Mesodermal cell (in vitro differentiated cells): ENCODE data around the gene PIGO.

Source experiments
- H3K27ac ChIP-seq: 2 replicates; pipeline ENCODE4 v1.7.0; 2013; ENCODE audit warnings: mild to moderate bottlenecking, low read depth, low read length, moderate library complexity; ENCODE audit not compliant: severe bottlenecking
- H3K36me3 ChIP-seq: 2 replicates; pipeline ENCODE4 v1.7.1; 2013; ENCODE audit warnings: mild to moderate bottlenecking, low read length, moderate library complexity; ENCODE audit not compliant: control insufficient read depth, insufficient read depth
- H3K4me1 ChIP-seq: one replicate; pipeline ENCODE4 v1.7.1; 2013; ENCODE audit warnings: mild to moderate bottlenecking, low read length; ENCODE audit not compliant: insufficient read depth, control insufficient read depth, poor library complexity, severe bottlenecking
- H3K4me3 ChIP-seq: 2 replicates; pipeline ENCODE4 v1.7.0; 2013; ENCODE audit warnings: low read length, control low read depth, mild to moderate bottlenecking; ENCODE audit not compliant: insufficient read depth, poor library complexity, severe bottlenecking; ENCODE audit errors: extremely low read depth
- H3K9me3 ChIP-seq: 2 replicates; pipeline ENCODE4 v1.7.1; 2013; ENCODE audit warnings: mild to moderate bottlenecking, low read length, moderate library complexity; ENCODE audit not compliant: control insufficient read depth
- WGBS, 2 experiments: methylation state at CpG; one replicate each; pipeline ENCODE4 v1.1.5; 2013; ENCODE audit warnings: missing lambda C conversion rate in 2 of 2; ENCODE audit not compliant: insufficient coverage in 2 of 2; 5-methylcytosine and 5-hydroxymethylcytosine counted together

PIGO gene

DNA sequence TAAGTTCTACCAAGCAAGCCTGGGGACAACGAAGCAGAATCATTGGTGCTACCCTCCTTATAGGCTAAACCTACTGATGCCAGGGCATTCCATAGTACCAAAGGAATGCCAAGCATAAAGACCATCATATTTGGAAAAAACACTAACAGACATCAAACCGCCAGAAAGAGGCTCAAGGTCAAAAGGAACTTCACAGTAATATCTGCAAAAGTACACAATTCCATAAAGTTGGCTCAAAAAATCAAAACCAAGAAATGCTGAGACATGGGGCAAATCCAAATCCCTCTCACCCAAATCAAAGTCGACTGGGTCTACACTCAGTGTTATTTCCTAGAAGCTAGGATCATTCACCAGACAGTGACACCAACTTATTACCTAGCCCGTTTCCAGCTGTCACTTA is 27.4 kb downstream of the PIGO start:
- Histone ChIP-seq H3K9me3 (no peaks in the 10 kb centered on the region), H3K36me3 (peaks cover 87% of the 10 kb centered on the region), H3K27ac (no peak overlapping the region), H3K4me1 (peaks cover 6% of the 10 kb centered on the region), H3K4me3 (no peak overlapping the region)
- WGBS, 2 experiments = 93 to 95% methylated on average over 3 of the region's 4 CpGs

DNA sequence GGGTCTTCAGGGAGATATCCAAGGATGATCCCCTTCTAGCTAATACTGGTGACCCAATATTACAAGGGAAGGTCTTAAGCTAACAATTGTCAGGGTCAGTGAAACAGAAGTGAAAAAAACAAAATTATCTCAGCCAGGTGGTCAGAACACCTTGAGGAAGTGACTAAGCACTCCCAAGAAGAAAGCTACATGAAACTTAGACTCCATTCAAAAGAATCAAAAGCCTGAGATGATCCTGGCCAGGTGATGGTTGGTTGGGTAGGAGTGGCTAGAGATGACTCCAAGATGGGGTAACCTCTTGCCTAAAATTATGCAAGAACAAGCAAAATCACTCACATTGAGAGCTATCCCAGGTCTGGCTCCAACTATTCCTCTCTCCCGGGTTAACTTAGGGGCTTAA is 29.3 kb downstream of the PIGO start:
- H3K4me3 ChIP-seq = no peak overlapping the region
- H3K4me1 ChIP-seq = peaks cover 6% of the 10 kb centered on the region
- WGBS, 2 experiments = no CpG with 5 or more reads among the region's 1 CpG
- no peak overlapping the region for H3K27ac ChIP-seq
- peaks cover 95% of the 10 kb centered on the region for H3K36me3 ChIP-seq
- no peaks in the 10 kb centered on the region for H3K9me3 ChIP-seq

DNA sequence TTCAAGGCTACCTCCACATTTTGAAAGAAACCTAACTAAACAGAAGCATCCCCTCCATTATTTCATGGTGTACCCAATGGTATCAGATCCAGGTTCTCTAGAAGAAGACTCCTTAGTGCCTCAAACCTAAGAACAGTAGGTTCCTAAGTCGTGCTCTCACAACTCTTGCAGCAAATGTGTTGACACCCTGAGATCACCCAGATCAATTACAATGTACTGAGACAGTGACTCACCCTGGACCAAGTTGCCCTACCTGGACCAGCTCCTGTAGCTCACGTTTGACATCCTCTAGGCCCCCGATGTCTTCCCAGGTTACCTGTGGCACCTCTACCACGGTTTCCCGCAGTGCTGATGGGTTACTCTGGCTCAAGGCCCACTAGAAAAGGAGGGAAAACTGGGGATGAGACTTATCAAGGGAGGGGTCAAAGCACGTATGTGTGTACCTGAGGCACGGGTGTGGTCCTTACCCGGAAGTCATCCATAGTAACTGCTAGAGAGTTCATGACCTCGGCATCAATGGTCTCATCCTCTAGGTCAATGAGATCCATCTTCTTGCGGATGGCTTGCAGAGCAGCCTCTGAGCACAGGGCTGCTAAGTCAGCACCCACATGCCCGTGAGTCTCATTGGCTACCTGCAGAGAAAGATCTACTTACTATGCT is 35.7 kb downstream of the PIGO start:
- Histone ChIP-seq H3K4me1 (no peaks in the 10 kb centered on the region), H3K9me3 (no peaks in the 10 kb centered on the region), H3K27ac (no peak overlapping the region), H3K36me3 (peaks cover 100% of the 10 kb centered on the region), H3K4me3 (no peak overlapping the region)
- WGBS, 2 experiments = 95 to 98% methylated on average over 10 to 11 of the region's 11 CpGs

DNA sequence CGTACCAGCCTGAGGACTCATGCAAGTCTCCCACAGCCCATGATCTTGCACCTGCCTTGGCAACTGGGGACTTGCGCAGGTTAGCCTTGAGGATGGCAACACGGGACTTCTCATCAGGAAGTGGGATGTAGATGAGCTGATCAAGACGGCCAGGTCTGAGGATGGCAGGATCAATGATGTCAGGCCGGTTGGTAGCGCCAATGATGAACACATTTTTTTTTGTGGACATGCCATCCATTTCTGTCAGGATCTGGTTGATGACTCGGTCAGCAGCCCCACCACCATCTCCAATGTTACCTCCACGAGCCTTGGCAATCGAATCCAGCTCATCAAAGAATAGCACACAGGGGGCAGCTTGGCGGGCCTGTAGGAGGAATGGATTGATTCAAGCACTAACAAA is 37.0 kb downstream of the PIGO start:
- H3K9me3 ChIP-seq = no peaks in the 10 kb centered on the region

DNA sequence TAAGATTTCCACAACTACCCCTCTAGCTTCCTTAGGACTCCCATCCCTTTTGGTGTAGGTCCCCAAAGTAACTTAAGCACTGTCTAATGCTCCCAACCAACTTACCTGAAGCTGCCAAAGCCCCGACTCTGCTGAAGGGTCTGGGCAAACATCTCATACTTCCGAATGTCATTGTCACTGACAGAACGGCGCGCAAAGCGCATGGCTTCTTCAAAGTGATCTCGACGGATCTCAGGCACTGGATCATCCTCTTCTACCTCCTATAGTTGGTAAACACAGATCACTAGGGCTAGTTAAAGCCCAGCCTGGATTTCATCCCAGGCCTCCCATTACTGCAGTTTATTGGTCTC is 39.1 kb downstream of the PIGO start:
- Histone ChIP-seq H3K36me3 (peaks cover 100% of the 10 kb centered on the region), H3K4me1 (no peaks in the 10 kb centered on the region), H3K27ac (no peak overlapping the region), H3K9me3 (no peaks in the 10 kb centered on the region), H3K4me3 (no peak overlapping the region)
- 95 to 97% methylated on average over 8 of the region's 8 CpGs for WGBS, 2 experiments

More for the DNA sequence above, 37.0 kb downstream of the PIGO start:
- Histone ChIP-seq H3K27ac (no peak overlapping the region), H3K4me3 (no peak overlapping the region), H3K4me1 (no peaks in the 10 kb centered on the region), H3K36me3 (peaks cover 100% of the 10 kb centered on the region)
- 95 to 98% methylated on average over 6 to 9 of the region's 10 CpGs for WGBS, 2 experiments

DNA sequence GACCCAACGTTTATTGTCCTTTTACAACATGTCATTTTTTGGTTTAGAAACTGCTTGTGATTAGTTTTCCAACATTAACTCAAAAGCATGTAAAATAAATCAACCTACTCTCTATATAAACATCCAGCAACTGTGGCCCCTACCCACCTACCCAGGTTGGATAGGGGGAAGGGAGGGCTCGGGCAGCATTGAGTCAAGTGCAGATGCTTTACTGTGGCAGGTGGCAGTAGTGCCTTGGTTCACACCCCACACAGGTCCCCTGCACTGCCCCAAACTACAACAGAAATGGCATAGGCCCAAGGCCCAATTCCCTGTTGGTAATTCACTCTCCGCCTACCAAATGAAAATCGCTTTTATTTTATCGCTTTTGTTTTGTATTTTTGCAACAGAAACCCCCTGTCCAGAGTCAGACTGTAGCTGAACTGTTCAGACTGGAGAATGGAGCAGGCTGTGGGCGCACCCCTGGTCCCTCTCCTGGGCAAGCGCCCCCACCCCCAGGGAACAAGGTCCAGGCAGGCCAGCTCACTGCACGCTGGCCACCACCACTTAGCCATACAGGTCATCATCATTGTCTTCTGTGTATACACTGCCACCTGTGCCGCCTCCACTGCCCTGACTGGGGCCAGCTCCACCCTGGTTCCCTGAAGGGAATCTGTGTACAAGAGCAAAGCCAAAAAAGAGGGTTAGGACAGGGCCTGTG is 39.7 kb downstream of the PIGO start:
- H3K27ac ChIP-seq = no peak overlapping the region
- no peaks in the 10 kb centered on the region for H3K9me3 ChIP-seq
- WGBS, 2 experiments = 94 to 98% methylated on average over 6 to 7 of the region's 9 CpGs
- H3K36me3 ChIP-seq = peaks cover 100% of the 10 kb centered on the region
- no peaks in the 10 kb centered on the region for H3K4me1 ChIP-seq
- no peak overlapping the region for H3K4me3 ChIP-seq

DNA sequence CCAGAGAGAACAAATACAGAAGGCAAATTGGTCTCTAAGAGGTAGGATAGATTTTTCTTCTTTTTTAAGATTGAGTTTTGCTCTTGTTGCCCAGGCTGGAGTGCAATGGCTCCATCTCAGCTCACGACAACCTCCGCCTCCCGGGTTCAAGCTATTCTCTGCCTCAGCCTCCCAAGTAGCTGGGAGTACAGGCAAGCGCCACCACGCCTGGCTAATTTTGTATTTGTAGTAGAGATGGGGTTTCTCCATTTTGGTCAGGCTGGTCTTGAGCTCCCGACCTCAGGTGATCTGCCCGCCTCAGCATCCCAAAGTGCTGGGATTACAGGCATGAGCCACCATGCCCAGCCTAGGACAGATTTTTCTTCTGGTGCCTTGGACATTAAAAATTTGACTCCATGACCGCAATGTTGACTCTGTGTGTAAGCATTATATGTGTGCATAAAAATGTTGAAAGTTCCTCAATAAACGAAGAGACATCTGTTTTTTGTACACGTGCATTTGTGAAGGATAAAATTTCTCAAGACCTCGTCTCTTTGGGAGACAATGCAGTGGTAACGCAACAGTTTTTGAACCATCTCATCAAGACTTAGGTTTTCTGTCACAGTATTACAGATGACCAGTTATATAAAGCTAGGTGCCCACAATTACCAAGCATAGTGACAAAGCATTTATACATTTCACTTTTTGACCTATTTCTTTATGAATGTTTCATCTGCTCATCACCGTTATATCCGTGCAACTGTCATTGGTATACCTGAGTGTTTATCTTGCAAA is 41.3 kb downstream of the PIGO start:
- no peaks in the 10 kb centered on the region for H3K4me1 ChIP-seq
- H3K9me3 ChIP-seq = no peaks in the 10 kb centered on the region
- 86 to 97% methylated on average over 8 of the region's 14 CpGs for WGBS, 2 experiments
- H3K27ac ChIP-seq = no peak overlapping the region
- no peak overlapping the region for H3K4me3 ChIP-seq
- H3K36me3 ChIP-seq = peaks cover 98% of the 10 kb centered on the region

DNA sequence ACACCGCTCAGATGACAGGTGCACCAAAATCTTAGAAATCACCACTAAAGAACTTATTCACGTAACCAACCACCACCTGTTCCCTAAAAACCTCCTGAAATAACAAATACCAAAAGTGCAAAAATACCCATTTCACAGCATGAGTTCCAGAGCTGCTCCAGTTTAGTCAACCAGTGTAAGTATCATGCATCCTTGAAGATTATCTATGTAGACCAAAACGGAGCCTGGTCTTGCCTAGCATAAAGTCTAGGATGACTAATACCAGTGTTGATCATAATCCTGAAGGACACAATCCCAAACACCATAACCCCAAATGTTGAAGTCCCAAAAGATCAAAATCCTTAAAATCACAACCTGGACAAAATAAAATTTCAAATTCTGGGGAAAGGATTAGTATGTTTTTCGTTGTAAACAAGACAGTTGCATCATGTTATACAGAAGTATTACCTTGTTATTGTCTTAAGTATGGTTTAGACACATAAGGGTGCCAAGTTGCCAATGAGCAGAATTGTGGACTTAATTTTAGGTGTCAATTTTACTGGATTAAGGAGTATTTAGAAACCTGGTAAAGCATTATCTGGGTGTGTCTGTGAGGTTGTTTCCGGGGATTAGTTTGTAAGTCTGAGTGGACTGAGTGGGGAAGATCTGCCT is 42.1 kb downstream of the PIGO start:
- no peaks in the 10 kb centered on the region for H3K9me3 ChIP-seq
- no peak overlapping the region for H3K27ac ChIP-seq
- H3K4me1 ChIP-seq = no peaks in the 10 kb centered on the region
- 60 to 65% methylated on average over 3 to 5 of the region's 5 CpGs for WGBS, 2 experiments
- no peak overlapping the region for H3K4me3 ChIP-seq
- H3K36me3 ChIP-seq = peaks cover 98% of the 10 kb centered on the region

DNA sequence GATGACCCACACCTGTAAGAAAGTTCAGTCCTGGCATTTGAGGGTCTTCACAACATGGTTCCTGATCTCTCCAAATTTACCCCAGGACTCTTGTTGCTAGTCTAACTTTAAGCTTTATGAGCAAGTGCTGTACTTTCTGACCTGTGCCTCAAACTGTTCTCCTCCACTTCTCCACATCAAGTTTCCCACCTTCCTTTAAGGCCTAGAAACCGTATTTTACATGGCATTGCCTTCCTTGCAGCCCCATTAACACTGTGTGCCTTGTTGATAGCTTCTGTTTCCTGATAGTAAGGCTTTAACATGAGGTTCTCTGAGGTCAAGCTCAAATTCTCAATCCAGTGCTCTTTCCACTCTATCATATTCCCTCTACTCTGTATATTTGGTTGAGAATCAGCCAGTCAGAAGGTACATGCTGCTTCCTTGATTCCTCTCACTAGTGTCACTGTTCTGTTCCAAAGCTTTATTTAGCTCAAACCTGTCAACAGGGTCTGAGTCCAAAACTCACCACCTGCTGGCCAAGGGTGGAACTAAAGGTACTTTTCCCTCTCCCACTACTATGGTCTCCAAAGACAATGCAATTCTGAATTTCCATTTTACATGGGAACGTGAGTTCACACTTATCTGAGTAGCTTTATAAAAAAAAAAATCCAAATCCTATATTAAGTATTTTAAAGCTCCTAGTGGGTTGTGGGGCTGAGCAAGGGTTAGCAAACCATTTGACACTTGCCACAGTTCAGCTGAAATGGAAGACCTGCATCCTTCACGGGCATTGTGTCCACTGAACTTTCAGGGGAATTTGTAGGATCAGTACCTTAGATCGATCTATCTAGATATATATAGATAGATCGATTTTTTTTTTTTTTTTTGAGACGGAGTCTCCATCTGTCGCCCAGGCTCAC is 45.1 kb downstream of the PIGO start:
- H3K36me3 ChIP-seq = peaks cover 84% of the 10 kb centered on the region
- H3K27ac ChIP-seq = no peak overlapping the region
- H3K4me3 ChIP-seq = no peak overlapping the region
- H3K4me1 ChIP-seq = no peaks in the 10 kb centered on the region
- WGBS, 2 experiments = 79% methylated on average over 2 of the region's 7 CpGs; no CpG with 5 or more reads in 1 of the 2 experiments
- no peaks in the 10 kb centered on the region for H3K9me3 ChIP-seq

DNA sequence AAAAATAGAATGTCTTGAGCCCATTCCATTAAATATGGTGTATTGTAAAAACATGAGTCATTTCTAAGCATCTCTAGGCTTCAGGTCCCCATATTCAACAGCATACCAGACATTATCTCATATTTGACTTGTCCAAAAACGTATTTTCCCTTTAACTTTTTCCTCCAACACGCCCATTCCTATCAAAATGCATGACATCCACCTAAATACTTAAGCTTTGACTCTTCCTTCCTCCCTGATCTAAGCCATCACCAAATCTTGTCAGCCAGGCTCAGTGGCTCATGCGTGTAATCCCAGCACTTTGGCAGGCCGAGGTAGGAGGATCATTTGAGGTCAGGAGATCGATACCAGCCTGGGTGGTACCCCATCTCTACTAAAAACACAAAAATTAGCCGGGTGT is 47.9 kb downstream of the PIGO start:
- H3K27ac ChIP-seq = no peak overlapping the region
- peaks cover 6% of the 10 kb centered on the region for H3K4me1 ChIP-seq
- H3K36me3 ChIP-seq = peaks cover 75% of the 10 kb centered on the region
- no peak overlapping the region for H3K4me3 ChIP-seq
- no peaks in the 10 kb centered on the region for H3K9me3 ChIP-seq
- 85 to 100% methylated on average over 4 to 6 of the region's 6 CpGs for WGBS, 2 experiments
